GM19193 (cell line): ENCODE measurements around the gene MORN1.
A peak's percentile ranks its signal among the peaks of the same experiment; 100 is the strongest.

Experiments used
- POLR2A ChIP-seq: IDR thresholded peaks from 4 replicates; pipeline ENCODE4 v1.6.1; 2011; ENCODE audit not compliant: insufficient read depth, insufficient read length; ENCODE audit errors: extremely low read depth

The MORN1 gene

DNA sequence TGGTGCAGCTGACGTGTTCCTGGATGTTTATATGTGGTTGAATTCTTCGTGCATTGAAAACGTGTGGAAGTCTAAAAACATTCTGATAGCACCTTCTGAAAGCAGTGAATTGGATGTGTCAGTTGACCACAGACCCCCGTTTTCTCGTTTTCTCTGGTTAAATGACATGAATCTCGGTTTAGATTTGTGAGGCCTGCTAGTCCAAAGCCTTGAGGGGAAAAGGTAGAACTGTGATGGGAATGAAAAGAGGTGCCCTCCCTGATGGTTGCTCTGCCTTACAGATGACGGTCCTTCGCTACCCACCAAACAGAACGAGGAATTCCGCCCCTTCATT is 9.2 kb upstream of the MORN1 start:
- no peak for TF ChIP-seq POLR2A

DNA sequence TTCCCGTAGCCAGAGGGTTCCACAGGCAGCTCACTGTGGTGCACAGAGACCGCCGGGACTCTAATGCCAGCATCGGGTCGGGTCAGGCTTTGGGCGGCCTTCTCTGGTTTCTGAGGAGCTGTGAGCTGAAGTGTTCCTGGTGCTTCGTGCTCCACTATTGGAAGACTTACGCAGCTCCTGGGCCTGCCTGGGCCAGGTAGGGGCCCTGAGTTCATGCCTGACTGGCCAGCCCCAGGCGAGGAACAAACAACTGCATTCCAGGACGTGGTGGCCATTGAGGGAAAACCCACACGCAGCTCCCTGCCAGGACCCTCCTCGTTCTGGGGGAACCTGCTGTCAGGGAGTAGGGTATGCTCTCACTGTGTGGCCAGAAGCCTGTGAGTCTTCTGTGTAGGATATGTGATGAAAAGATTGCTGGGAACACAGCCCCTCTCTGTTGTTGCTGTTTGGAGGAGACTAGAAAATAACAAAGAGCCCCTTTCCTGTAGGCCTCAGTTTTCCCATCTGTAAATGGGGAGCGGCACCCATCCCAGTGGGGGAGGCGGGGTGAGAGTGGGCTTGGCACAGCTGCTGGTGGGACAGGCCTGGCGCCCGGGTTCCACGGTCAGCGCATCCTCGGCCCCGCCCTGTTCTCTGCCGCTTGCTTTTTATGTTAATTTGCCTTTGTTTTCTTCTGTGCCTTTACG is 8.7 kb upstream of the MORN1 start:
- TF ChIP-seq POLR2A: no peak

DNA sequence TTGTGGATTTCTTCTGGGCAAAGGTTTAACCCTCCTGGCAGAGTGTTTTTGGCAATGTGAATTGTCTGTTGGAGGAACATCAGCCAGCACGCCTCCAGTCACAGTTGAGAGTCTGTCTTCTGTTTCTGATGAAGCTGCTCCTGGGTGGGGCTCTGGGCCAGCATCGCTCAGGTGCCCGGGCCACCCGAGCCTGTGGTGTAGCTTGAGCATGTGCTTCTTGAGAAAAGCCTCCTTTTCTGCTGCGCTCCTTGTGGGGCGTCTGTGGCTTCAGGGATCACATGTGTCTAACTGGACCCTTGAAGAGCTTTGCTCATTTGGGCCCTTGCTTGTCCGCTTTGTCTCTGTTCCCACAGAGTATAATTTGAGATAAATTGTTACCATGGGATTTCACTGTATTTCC is 7.5 kb upstream of the MORN1 start:
- TF ChIP-seq POLR2A: no peak

DNA sequence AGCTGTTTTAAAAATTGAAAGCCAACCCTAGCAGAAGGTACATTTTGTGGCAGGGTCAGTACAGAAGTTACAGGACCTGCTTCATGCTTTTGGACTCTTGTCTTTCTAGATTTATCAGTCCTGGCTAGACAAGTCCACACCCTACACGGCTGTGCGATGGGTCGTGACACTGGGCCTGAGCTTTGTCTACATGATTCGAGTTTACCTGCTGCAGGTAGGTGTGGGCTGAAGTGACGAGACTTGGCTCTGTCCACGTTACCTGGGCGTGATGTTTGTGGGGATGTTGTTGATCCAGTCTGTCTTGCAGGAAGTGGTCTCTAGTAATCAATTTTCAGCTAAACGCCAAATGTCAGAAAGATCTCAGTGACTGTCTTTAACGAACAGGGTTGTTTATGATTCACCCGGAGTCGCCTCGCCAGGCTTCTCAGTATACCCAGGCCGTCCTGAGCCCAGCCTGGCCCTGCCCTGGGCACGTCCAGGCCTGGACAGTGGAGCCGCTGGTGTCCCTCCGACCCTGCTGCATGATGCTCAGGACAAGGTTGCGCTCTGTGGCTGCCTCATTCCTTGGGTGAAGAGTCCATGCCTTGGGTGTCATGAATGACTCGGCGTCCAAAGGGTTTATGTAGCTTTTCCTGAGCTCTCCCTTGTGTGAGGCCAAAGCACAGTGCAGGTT is 5.8 kb upstream of the MORN1 start:
- TF ChIP-seq POLR2A: no peak

DNA sequence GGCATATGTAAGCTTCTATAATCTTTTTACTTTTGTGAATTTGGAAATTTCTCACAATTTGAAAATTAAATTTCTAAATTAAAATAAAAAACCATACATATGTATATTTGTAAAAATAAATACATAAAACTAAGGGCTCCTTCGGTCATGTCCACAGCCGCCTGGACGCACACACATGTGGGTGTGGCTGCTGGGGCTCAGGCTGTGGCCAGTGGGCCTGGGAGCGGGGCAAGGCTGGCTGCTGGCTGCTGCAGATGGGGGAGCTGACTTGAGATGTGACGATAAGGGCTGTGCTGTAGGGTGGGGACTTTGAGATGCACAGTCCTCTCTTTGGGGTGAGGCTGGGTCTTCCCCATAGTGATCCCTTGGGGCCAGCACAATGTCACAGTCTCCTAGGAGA is 5.1 kb upstream of the MORN1 start:
- no peak for TF ChIP-seq POLR2A

DNA sequence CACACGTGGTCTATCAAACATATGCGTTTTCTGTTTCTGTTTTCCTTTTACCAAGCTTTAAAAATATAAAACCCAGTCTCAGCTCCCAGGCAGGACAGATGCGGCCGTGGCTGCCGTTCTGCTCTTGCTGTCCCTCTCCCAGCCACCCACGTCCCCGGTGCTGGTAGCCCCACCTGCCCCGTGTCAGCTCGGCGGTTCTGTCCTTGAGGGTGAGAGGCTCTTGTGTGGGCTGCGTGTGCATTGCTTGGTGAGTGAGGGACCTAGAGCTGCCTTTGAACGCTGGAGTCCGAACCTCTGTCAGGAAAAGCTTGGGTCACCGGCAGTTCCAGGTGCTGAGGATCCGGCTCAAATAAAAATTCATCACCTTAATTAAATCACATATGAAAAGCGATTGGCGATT is 4.7 kb upstream of the MORN1 start:
- TF ChIP-seq POLR2A: no peak

DNA sequence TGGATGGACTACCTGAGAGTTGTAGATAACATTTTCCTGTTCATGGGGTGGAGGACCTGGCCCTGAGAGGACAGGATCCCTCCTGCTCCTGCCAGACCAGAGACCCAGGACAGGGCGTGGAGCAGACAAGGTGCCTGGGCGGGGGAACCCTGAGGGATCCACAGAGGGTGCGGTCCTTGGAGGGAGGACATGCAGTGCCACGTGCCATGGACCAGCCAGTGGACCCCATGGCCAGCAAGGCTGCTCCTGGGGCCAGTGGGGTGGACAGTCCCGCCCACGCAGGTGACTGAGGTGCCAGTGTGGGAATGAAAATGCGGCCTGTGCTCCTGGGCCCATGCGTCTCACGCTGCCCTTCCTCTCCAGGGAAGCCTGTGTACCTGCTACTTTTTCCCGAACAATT is 3.9 kb upstream of the MORN1 start:
- TF ChIP-seq POLR2A: peak; percentile 2

DNA sequence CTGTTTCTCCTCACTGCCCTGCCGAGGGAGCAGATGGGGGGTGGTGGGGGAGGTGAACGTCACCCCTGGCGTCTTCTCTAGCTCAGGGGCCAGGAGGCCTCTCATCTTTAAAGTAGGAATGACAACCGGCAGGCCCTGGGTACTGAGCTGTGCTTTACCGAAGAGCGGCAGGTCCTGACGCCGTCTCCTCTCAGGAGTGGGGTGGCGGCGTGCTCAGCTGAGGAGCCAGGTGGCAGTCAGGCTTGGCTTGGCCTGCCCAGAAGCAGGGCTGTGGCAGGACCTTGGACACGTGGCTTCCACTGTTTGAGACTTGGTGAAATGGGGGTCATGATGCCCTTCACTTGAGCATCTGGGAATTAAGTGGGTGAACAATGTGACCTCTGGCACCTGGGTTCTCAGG is 3.4 kb upstream of the MORN1 start:
- no peak for TF ChIP-seq POLR2A

DNA sequence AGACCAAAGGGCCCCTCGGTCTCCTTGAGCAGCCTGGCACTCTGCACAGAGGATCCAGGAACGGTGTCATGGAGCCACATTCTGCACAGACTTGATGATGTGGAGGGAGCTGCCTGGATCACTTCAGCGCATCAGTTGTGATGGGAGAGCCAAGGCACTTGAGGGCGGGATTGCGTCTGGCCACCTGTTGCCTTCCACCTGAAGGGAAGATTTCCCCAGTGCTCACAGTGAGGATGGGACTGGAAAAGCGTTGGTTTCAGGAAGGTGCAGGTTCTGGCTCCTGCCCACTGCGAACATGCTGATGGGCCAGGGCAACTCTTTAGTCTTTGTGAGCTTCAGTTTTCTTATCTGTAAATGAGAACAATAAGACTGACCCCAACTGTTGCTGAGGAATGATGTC is 2.9 kb upstream of the MORN1 start:
- no peak for TF ChIP-seq POLR2A

DNA sequence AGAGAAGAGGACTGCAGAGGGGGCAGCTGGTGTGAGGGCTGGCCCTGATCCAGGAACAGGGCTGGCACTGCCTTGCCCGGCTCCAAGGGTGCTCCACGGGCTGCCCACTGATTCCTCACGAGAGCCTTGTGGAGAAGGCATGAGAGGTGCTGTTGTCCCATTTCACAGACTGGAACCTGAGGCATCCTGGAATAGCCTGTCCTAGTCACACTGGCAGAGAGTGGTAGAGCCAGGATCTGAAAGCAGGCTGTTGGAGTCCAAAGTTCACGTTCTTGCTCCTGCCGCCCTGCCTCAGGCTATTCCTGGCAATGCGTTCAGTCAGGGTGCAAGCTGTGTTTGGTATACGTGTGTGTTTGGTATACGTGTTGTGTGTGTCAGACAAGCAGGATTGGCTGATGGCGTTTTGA is 2.1 kb upstream of the MORN1 start:
- TF ChIP-seq POLR2A: no peak

DNA sequence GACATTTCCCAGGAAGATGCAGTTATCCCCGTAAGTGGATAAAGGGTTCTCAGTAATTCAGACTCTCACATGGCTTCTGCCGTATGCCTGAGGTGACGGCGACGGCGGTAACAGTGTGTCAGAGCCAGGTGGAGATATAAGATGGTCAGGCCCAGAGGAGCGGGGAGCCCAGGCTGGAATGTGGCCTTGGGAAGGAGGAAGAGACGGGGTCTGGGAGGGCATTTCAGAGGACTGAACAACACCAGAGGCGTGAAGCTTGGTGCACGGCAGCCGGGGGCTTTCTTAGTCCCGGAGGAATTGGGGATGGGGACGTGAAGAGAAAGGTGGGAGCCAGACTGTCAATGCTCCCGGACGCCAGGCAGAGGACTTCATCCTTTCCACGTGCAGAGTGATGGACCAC is 1.3 kb upstream of the MORN1 start:
- TF ChIP-seq POLR2A: no peak

DNA sequence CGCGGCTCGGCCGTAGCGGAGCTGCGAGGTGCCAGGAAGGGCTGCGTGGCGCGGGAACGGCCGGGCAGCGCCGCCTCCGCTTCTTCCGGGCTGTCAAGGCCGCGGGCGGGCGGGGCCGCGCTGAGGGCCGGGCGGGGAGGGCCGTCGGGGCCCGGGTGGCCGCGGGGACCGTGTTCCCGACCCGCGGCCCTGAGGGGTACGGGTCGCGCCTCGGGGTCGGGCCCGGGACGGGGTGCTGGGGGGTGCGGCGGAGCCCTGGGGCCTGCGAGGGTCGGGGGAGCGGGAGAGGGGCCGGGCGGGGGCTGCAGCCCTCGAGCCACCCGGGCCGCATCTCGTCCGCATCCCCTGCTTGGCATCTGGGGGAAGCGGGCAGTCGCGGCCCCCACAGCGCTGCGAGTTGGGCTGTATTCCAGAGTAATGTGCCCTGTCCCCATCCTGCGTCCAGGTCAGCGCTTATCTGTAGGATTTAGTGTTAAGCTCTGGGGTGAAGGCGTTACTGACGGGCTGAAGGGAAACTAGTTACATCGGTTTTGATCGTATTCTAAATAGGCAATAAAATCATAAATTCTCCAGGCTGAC is 666 bp upstream of the MORN1 start:
- no peak for TF ChIP-seq POLR2A

DNA sequence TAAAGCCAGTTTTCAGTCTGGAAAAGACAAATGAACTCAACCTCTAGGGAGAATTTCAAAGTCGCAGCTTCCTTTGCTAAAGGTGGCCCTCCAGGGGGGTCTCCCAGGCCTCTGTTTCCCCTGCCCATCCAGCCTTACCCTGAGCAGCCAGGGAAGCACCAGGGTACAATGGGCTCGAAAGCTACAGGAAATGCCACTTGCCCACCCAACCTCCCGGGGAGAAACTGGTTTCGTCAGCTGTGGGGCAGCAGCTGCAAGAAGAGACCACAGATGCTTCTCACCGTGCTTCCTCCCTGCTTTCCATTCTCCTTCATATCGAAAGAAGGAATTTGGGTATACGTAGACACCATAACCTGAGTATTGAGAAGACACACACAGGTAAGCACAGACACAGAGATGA is 1.7 kb downstream of the MORN1 start:
- no peak for TF ChIP-seq POLR2A

DNA sequence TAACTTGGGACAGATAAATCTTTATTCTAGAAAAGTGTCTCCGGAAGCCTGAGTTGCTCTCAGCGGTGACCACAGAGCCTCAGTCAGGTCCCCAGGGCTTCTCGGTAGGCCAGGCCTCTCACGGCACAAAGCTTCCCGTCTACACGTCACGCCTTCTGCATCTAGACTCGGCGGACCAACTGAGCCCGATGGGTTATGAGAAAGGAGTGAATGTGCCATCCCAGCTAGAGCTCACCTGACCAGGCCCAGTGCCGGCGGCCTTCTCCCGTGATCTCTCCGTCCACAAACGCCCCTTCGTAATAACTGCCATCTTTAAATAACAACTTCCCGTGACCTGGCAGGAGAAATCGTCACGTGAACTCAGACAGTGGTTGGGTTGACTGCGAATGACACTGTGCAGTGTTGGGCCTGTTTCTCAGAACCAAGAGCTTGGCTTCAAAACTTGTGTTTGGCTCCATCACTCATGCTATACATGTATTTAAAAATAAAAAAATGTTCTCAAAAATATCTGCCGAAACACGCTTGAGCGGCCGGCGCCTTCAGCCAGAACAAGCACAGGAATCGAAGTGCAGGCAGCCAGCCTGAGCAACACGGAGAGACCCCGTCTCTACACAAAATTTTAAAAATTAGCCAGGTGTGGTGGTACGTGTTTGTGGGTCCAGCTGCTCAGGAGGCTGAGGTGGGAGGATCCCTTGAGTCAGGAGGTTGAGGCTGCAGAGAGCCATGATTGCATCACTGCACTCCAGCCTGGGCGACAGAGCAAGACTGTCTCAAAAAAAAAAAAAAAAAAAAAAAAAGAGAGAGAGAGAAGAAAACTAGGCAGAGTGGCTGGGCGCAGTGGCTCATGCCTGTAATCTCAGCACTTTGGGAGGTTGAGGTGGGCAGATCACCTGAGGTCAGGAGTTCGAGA is 3.1 kb downstream of the MORN1 start:
- TF ChIP-seq POLR2A: peak; percentile 34
